HG03103 (cell line): ENCODE results near the gene SLC5A5.
"Not testable (repeated sequence)": the region's sequence is repeated elsewhere in the genome, so short reads cannot be mapped to it uniquely, and the experiment has no call there.

ENCODE experiments used
- ATAC-seq: cut with Tn5 transposase; IDR thresholded peaks from one replicate; pipeline ENCODE4 v1.9.1; 2021; ENCODE audit warnings: low read depth; ENCODE audit not compliant: unreplicated experiment

The SLC5A5 gene

GRCh38 chr19:17869114-17869608, 2.6 kb upstream of the SLC5A5 start:
- ATAC-seq: no peak

- ATAC-seq: no peak
Observed at GRCh38 chr19:17871032-17871877, 490 bp upstream of the SLC5A5 start.

GRCh38 chr19:17872251-17873001, 681 bp downstream of the SLC5A5 start:
- ATAC-seq: no peak

- ATAC-seq: no peak
Observed at GRCh38 chr19:17873786-17874757, 2.3 kb downstream of the SLC5A5 start.

- ATAC-seq: no peak
Observed at GRCh38 chr19:17874758-17875135, 3.0 kb downstream of the SLC5A5 start.

GRCh38 chr19:17877696-17878095, 6.0 kb downstream of the SLC5A5 start:
- no peak for ATAC-seq

GRCh38 chr19:17879466-17879865, 7.7 kb downstream of the SLC5A5 start:
- no peak for ATAC-seq

GRCh38 chr19:17881701-17882100, 10.0 kb downstream of the SLC5A5 start:
- ATAC-seq: no peak

- no peak for ATAC-seq
Observed at GRCh38 chr19:17883627-17884410, 12.1 kb downstream of the SLC5A5 start.

- ATAC-seq: no peak
Observed at GRCh38 chr19:17886515-17886914, 14.8 kb downstream of the SLC5A5 start.

- ATAC-seq: not testable (repeated sequence)
Observed at GRCh38 chr19:17887221-17887620, 15.5 kb downstream of the SLC5A5 start.

- no peak for ATAC-seq
Observed at GRCh38 chr19:17888260-17888659, 16.5 kb downstream of the SLC5A5 start.

- no peak for ATAC-seq
Observed at GRCh38 chr19:17889609-17890214, 18.0 kb downstream of the SLC5A5 start.

GRCh38 chr19:17893766-17894165, 22.0 kb downstream of the SLC5A5 start:
- no peak for ATAC-seq

- no peak for ATAC-seq
Observed at GRCh38 chr19:17902701-17903100, 31.0 kb downstream of the SLC5A5 start.

- no peak for ATAC-seq
Observed at GRCh38 chr19:17908244-17908643, 36.5 kb downstream of the SLC5A5 start.

GRCh38 chr19:17909003-17909732, 37.4 kb downstream of the SLC5A5 start:
- no peak for ATAC-seq

- no peak for ATAC-seq
Observed at GRCh38 chr19:17910791-17911360, 39.1 kb downstream of the SLC5A5 start.
